GM06990 (cell line): ENCODE results near the gene RPS27L.
"Not testable (repeated sequence)": the region's sequence is repeated elsewhere in the genome, so short reads cannot be mapped to it uniquely, and the experiment has no call there.

Experiments used
- DNase-seq: peaks from one replicate; pipeline ENCODE4 v3.0.0-alpha.2; 2011; ENCODE audit not compliant: insufficient read length; ENCODE audit errors: extremely low read depth
- H3K27me3 ChIP-seq: replicated peaks from 2 replicates; pipeline ENCODE4 v1.6.0; 2011; ENCODE audit warnings: low read length; ENCODE audit not compliant: control insufficient read depth, insufficient read depth
- H3K36me3 ChIP-seq: 2 replicates; pipeline ENCODE4 v1.5.1; 2011; ENCODE audit warnings: low read length; ENCODE audit not compliant: control insufficient read depth, insufficient read depth
- H3K4me3 ChIP-seq: replicated peaks from 2 replicates; pipeline ENCODE4 v1.5.1; 2011; ENCODE audit warnings: low read depth, mild to moderate bottlenecking, control low read depth, low read length
- TF ChIP-seq, protein P1 (sequence below): IDR thresholded peaks from 2 replicates; pipeline ENCODE4 v1.5.1; 2011; ENCODE audit warnings: low read length, control low read depth, mild to moderate bottlenecking, inconsistent platforms; ENCODE audit not compliant: insufficient read depth, poor library complexity, severe bottlenecking

The RPS27L gene

DNA sequence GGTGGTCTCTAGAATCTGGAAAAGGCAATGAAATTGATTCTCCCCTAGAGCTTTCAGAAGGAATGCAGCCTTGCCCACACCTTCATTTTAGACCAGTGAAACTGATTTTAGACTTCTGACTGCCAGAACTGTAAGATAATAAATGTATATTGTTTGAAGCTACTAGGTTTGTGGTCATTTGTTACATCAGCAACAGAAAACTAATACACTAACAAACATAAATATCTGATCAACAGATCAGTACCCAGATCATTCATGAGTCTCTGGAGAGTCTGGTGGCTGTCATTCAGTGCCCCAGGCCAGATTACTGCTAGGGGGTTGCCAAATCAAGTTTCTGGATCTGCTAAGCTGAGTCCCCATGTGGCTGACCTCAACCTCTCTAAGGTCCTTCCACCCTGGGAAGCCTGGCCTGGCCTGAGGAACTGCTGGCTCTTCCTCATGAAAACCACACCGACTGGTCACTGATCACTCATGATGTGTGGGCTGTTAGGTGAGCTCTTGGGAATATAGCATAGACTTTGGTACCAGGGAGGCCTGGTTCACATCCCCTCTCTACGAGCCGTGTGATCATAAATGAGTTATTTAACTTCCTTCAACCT, 46.8 kb downstream of the RPS27L start:
- Histone ChIP-seq H3K4me3 (no peak overlapping the region), H3K36me3 (no peaks in the 10 kb centered on the region), H3K27me3 (no peaks in the 10 kb centered on the region)
- TF ChIP-seq, protein P1, sequence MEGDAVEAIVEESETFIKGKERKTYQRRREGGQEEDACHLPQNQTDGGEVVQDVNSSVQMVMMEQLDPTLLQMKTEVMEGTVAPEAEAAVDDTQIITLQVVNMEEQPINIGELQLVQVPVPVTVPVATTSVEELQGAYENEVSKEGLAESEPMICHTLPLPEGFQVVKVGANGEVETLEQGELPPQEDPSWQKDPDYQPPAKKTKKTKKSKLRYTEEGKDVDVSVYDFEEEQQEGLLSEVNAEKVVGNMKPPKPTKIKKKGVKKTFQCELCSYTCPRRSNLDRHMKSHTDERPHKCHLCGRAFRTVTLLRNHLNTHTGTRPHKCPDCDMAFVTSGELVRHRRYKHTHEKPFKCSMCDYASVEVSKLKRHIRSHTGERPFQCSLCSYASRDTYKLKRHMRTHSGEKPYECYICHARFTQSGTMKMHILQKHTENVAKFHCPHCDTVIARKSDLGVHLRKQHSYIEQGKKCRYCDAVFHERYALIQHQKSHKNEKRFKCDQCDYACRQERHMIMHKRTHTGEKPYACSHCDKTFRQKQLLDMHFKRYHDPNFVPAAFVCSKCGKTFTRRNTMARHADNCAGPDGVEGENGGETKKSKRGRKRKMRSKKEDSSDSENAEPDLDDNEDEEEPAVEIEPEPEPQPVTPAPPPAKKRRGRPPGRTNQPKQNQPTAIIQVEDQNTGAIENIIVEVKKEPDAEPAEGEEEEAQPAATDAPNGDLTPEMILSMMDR, result no peak
- DNase-seq, result no peak

DNA sequence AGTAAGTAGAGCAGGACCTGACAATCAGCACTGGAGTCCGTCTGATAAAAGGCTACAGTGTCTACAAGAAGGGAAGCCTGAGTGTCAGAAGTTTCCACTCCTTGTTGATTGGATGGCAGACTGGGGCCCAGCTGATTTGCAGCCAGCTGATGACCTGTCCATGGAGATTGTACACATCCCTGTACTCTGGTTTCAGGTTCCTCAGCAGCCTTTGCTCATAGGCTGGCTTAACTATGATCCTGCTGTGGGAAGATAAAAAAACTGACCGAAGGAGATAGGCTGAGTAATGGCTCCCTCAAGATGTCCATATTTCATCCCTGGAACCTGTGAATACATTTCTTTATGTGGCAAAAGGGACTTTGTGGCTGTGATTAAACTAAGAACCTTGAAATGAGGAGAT, 47.4 kb downstream of the RPS27L start:
- TF ChIP-seq, protein P1, result no peak
- DNase-seq, result no peak

DNA sequence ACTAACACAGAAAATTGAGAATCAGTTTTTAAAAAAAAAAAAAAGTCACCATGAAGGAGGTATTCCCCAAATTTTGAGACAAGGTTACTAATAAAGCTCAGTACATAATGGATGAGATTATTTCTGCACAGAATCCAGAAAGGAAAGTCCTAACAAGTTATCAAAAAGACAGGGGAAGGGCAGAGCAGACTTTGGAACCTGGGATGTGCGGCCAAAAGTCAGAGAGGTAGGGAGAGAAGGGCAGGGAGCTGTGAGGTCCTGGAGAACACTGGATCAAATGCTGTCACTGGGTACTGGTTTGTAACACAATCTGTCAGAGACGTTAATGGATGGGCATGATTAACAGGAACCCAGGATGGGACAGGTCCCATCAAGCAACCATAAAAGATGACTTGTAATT, 47.8 kb downstream of the RPS27L start:
- DNase-seq, result no peak
- H3K27me3 ChIP-seq, result no peaks in the 10 kb centered on the region
- H3K4me3 ChIP-seq, result no peak overlapping the region
- no peaks in the 10 kb centered on the region for H3K36me3 ChIP-seq
- TF ChIP-seq, protein P1, result no peak

More for the DNA sequence above, 47.4 kb downstream of the RPS27L start:
- H3K36me3 ChIP-seq, result no peaks in the 10 kb centered on the region
- no peak overlapping the region for H3K4me3 ChIP-seq
- no peaks in the 10 kb centered on the region for H3K27me3 ChIP-seq

DNA sequence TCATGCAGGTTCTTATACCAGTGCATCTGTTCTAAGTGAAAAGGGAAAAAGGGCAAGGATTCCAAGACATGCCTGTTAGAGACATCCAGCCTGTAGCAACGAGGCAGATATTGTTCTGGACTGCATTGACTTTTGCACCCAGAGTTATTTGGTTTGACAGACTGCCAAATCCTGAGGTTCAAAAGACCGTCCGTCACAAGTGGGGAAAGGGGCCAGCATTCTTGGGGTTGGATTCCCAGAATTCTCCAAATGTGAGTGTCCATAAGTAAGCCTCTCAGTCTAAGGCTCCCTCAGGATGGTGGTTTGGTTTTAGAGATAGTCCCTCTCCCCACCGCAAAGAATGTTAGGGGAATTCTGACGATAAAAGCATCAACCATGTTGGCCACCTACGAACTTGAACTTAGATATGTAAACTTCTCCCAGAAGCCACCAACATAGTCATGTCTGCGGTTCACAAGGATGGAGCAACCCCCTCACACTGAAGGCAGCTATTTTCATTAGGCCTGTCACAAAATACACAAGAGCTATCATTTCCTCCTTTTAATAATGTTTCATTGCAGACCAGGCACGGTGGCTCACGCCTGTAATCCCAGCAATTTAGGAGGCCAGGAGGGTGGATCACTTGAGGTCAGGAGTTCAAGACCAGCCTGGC, 49.3 kb downstream of the RPS27L start:
- DNase-seq, result no peak
- Histone ChIP-seq H3K36me3 (no peaks in the 10 kb centered on the region), H3K4me3 (no peak overlapping the region), H3K27me3 (no peaks in the 10 kb centered on the region)
- TF ChIP-seq, protein P1, result no peak

DNA sequence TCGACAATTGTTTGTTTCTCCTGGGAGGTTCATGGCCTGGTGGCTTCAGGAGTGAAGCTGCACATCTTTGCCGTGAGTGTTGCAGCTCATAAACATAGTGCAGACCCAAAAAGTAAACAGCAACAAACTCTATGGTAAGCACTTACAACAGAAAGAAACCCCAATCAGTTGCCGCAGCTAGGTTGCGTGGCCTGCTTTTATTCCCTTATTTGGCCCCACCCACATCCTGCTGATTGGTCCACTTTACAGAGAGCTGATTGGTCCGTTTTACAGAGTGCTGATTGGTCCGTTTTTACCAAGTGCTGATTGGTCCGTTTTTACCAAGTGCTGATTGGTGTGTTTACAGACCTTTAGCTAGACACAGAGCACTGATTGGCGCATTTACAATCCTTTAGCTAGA, 51.9 kb downstream of the RPS27L start:
- not testable (repeated sequence) for H3K36me3 ChIP-seq, H3K4me3 ChIP-seq, H3K27me3 ChIP-seq, DNase-seq

DNA sequence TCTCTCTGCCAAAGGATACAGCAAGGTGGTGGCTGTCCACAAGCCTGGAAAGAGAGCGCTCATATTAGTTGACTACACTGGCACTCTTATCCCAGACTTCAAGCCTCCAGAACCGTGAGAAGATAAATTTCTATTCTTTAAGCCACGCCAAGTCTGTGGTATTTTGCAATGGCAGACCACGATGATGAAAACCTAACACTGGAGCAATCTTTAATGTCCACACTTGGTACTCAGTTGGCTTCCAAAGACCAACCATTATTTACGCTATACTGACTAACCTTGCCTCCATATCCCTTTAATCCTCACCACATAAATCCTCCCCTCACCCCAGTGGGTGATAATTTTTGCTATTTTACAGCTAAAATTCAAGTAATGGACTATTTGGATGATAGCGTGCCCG, 52.5 kb downstream of the RPS27L start:
- no peaks in the 10 kb centered on the region for H3K27me3 ChIP-seq
- TF ChIP-seq, protein P1, result no peak
- H3K36me3 ChIP-seq, result no peaks in the 10 kb centered on the region
- no peak overlapping the region for H3K4me3 ChIP-seq
- DNase-seq, result no peak
